ENCODE results near the gene RNF212. TPM values are rescaled to one million over a fixed set of nuclear protein-coding genes. Genes with fewer than 3 reads are reported as not detected.

The RNF212 gene
- total and polyA plus RNA-seq, 12 donors, result 0.21 to 2.1 (median 0.31) TPM; not detected in 4

GRCh38 chr4:1137063-1137776, 23.9 kb upstream of the RNF212 start:
- ATAC-seq (no peak), DNase-seq (no peak)
- H3K4me1 ChIP-seq, result peaks cover 0 to 17% (median 0%) of the 10 kb centered on the region in 9 donors
- peak overlapping the region in 5 of 10 donors; percentile 4 to 35 (median 22) for H3K4me3 ChIP-seq
- no peaks in the 10 kb centered on the region for H3K9me3 ChIP-seq
- WGBS, 2 donors, result 71 to 77% methylated on average over 8 of the region's 8 CpGs
- H3K27ac ChIP-seq, result peak overlapping the region in 1 of 10 donors; percentile 78
- intact Hi-C loops (cut with DNase I), result loop anchor here in 2 of 10 donors (10.0 kb wide), 2 partner anchors 218 to 498 kb away; no protein-coding TSS in a partner anchor
- H3K36me3 ChIP-seq, result no peaks in the 10 kb centered on the region
- H3K27me3 ChIP-seq, result peaks cover 0 to 26% (median 7%) of the 10 kb centered on the region in 7 donors
- TF ChIP-seq CTCF (IDR thresholded peaks at IDR 0.05), result no peak

- Histone ChIP-seq H3K27me3 (peaks cover 0 to 23% (median 7%) of the 10 kb centered on the region in 7 donors), H3K9me3 (no peaks in the 10 kb centered on the region), H3K4me1 (peaks cover 0 to 17% (median 0%) of the 10 kb centered on the region in 9 donors), H3K36me3 (no peaks in the 10 kb centered on the region), H3K27ac (peak overlapping the region in 1 of 10 donors; percentile 8), H3K4me3 (no peak overlapping the region)
- no peak for TF ChIP-seq CTCF (IDR thresholded peaks at IDR 0.05)
- no peak for ATAC-seq
- intact Hi-C loops (cut with DNase I), result loop anchor here in 2 of 10 donors (10.0 kb wide), 2 partner anchors 219 to 499 kb away; no protein-coding TSS in a partner anchor
- WGBS, 2 donors, result 33 to 39% methylated on average over 4 of the region's 4 CpGs
- DNase-seq, result no peak
Measured at GRCh38 chr4:1136048-1136447, 22.7 kb upstream of the RNF212 start.

- Histone ChIP-seq H3K4me1 (peaks cover 0 to 16% (median 0%) of the 10 kb centered on the region in 9 donors), H3K27ac (no peak overlapping the region), H3K36me3 (no peaks in the 10 kb centered on the region), H3K27me3 (peaks cover 0 to 7% (median 4%) of the 10 kb centered on the region in 7 donors), H3K9me3 (no peaks in the 10 kb centered on the region), H3K4me3 (no peak overlapping the region)
- intact Hi-C loops (cut with DNase I), result loop anchor here in 9 of 10 donors (2.0 to 10.0 kb wide), 6 partner anchors 134 to 502 kb away; no protein-coding TSS in a partner anchor
- ATAC-seq, result no peak
- 53 to 60% methylated on average over 8 of the region's 8 CpGs for WGBS, 2 donors
- DNase-seq, result no peak
- no peak for TF ChIP-seq CTCF (IDR thresholded peaks at IDR 0.05)
Measured at GRCh38 chr4:1133033-1133432, 19.7 kb upstream of the RNF212 start.

GRCh38 chr4:1130316-1131186, 17.2 kb upstream of the RNF212 start:
- Histone ChIP-seq H3K27me3 (peaks cover 0 to 24% (median 5%) of the 10 kb centered on the region in 7 donors), H3K4me1 (peaks cover 0 to 6% (median 0%) of the 10 kb centered on the region in 9 donors), H3K36me3 (no peaks in the 10 kb centered on the region), H3K27ac (no peak overlapping the region), H3K4me3 (no peak overlapping the region), H3K9me3 (no peaks in the 10 kb centered on the region)
- peak; percentile 97 to 100 (median 99) for TF ChIP-seq CTCF (IDR thresholded peaks at IDR 0.05)
- DNase-seq (peak; percentile 49 to 56), ATAC-seq (peak; percentile 90 to 96 (median 95))
- intact Hi-C loops (cut with DNase I), result loop anchor here (1.0 to 10.0 kb wide), 7 partner anchors 42 to 504 kb away; partner anchors contain the start of gene SPON2 (in 1 of the 10)
- WGBS, 2 donors, result 23 to 24% methylated on average over 13 of the region's 13 CpGs
